ENCODE results near the gene COL4A1.

COL4A1 gene

DNA sequence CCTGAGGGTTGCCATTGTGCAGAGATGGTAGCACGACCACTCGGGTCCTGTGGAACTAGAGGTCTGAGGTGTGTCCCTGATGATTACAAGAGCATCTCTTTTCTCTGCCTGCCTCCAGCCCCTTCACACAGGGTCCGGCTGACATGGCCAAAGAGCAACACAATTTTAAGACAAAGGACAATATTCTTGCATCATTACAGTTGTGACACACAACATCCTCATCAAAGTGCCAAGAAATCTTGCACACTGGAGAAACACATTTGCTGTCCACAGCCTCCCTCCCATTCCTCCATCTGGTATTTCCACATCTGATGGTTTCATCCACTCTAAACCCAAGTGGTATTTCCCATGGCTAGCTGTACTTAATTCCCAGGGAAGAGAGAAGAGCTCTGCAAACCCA, 12.8 kb downstream of the COL4A1 start:
- DNase-seq (ENCODE audit: low read depth in 1 of 2, low spot score in 1 of 2): no peak

DNA sequence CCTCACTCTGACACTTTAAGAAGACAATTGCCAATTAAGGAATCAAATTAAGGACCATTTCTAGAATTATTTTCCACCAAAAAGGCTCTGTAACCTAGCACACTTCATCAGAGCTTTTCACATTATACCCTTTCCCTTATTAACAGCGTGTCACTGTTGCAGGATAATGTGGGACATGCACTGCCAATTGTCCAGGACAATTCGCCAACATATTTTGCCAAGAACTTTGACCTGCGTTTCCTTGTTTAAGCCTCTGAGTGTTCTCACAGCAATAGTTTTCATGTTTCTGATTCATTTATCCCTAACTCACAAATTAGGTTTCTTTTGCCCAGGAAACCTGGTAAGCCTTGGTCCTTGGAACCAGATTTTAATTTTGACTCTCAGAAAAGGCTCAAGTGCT, 13.3 kb downstream of the COL4A1 start:
- DNase-seq (ENCODE audit: low read depth in 1 of 2, low spot score in 1 of 2): no peak

DNA sequence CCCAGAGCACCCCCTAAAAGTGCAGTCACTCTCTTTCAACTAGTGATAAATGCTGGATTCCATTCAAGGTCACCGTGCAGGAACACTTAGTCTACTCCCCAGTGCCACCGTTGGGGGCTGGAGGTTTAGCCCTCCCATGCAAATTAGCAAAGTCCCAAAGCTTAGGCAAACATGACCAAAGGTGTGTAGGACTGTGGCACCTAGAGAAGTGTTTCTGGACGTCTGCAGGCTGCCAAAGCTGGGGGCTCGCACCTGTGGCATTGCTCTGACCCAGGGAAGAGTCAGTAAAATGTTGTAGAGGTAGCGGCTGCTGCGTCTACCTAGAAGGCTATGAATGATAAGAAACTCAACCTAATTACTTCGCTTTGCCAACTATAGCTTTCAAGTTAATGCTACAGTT, 13.9 kb downstream of the COL4A1 start:
- DNase-seq (ENCODE audit: low read depth in 1 of 2, low spot score in 1 of 2): no peak

GRCh38 chr13:110291286-110291685, 15.7 kb downstream of the COL4A1 start:
- DNase-seq (ENCODE audit: low read depth in 1 of 2, low spot score in 1 of 2): no peak

- no peak for DNase-seq (ENCODE audit: low read depth in 1 of 2, low spot score in 1 of 2)
Observed at GRCh38 chr13:110290826-110291225, 16.1 kb downstream of the COL4A1 start.

DNA sequence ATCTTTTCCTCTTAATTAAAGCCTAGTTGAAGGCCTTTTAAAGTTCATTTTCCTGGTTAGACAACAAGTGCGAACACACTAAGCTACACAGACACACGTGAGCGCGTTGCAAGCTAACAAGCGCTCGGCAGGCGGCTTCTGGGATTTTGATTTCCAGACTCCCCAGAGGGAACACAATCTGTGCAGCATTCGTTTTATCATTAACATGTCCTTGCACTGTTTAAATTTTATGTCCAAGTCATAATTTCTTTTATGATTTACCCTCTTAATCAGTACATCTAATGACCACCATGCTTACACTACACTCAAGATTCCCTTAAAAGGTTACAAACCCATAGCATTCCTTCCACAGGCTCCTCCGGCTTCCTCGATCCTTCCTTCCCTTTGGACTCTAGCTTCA, 16.8 kb downstream of the COL4A1 start:
- DNase-seq (ENCODE audit: low read depth in 1 of 2, low spot score in 1 of 2): no peak

DNA sequence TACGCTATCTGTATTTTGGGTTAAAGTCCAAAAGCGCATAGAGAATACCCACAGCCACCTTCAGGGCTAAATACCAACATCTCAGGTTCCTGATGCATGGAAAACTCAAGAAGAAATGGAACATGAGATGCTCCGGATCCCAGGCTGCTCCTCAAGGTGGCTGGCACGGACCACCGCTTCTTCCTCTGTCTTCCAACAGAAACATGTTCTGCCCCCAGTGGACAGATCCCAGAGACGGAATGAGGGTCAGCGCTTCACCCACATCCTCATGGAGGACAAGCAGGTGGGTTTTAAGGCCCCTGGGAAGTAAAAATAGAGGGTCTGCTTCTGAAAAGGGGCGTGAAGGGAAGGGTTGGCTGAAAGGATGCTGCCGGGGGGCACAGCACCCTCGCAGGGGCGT, 17.3 kb downstream of the COL4A1 start:
- no peak for DNase-seq (ENCODE audit: low read depth in 1 of 2, low spot score in 1 of 2)

- DNase-seq (ENCODE audit: low read depth in 1 of 2, low spot score in 1 of 2): no peak
Observed at GRCh38 chr13:110289174-110289573, 17.8 kb downstream of the COL4A1 start.

DNA sequence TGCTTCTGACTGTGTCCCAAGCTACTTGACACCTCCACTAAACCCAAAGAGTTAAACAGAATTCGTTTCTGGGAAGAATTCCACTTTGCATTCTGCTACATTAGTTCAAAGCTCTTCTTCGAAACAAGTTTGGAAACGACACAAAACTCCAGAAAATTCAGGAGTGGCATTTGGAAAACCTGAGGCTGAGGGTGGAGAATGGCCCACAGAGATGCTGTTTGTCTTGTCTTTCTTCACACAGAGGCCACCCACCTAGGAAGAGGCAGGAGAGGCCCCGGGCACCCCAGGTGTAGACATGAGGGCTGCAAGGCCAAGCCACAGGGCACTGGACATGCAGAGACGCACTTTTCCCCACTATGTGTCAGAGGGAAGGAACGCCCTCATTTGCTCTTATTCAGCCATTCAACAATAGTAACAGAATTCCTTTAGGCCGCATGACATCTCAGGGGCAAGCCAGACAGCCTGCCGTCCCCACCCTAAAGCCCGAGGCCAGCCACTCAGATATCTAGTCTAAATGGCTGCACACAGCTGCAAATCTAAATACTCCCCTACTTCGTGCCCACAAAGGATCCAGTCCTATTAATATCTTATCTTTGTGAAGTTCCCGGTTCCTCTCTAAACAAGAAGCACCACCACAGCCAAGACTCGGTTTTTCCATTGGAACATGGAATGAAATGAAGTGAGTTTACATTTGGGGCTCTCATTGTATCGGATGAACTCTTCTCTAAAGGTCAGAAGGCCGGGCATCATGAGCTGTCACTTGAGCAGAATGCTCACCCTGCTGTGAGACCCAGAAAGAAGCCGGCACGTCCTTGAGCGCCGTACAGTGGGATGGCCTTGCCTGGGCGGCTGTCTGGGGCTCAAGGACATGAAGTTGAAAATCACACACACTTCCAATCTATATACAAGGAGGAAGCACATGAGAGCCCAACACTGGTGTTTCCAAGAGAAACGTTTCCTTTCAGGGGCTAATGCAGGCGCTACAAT, 19.8 kb downstream of the COL4A1 start:
- no peak for DNase-seq (ENCODE audit: low read depth in 1 of 2, low spot score in 1 of 2)

DNA sequence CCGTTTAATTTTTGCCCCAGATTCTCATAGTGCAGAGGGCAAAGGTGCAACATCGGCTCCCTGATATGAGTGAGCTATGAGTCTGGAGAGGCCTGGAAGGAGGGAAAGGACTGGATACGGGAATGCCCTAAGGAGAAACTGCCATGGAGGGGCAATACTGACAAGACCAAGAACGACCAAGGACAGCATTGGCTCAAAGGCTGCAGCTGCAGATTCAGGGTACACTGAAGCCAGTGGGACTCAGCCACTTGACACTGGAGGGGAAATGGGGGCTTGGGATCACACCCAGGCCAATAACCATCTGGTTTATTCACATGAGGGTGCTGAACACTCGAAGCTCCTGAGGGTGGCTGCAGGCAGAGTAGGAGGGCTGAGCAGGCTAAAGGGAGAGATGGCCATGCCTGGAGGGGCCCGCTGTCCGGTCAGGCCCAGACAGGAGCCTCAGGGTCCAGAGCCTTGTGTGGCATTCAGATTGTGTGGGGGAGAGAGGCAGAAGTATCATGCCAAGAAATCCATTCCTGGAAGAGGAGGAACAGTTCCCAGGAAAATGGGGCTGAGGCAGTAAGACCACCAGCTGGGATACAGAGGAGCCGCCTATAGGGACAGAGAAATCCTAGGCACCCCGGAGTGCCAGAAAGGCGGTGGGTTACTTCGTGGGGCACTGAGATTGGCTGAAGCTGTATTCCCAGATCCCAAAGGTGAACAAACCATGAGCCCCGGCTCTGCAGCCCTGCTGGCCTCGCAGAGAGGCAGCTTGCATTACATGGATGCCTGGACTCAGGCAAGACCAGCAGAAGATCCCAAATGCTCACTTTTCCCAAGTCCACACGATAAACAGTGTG, 20.7 kb downstream of the COL4A1 start:
- no peak for DNase-seq (ENCODE audit: low read depth in 1 of 2, low spot score in 1 of 2)

- DNase-seq (ENCODE audit: low read depth in 1 of 2, low spot score in 1 of 2): no peak
Observed at GRCh38 chr13:110284779-110285484, 22.0 kb downstream of the COL4A1 start.

DNA sequence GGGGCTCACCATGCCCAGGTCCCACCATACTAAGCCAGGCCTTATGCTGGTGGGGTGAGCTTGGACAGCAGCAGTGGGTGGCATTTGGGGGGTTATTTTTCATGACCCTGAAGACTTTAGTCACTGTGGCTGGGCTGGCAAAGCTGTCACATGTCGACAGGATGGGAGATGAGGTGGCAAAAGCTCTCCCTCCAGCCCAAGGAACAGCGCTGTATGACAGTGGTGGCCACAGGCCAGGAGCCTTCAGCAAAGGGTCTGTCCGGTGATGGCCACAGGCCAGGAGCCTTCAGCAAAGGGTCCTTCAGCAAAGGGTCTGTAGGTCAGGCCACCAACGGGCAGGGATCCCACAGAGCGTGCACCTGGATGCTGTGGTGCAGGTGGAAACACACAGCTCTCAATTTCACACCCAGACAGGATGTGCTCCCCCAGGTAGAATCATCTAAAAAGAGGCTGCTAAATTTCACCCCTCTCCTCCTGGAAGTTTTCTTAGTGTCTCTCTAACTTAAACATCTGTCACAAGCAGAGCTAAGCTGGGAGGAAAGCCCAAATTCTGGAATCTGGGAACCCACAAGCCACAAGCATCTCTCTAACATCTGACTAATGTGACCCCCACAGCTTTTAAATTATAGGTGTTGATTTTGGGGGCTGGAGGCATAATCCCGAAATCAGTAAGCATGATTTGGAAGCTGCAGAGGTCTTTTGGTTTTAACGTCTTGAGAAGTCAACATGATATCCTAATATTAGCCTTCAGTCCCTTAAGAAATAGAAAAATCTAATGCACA, 23.0 kb downstream of the COL4A1 start:
- DNase-seq (ENCODE audit: low read depth in 1 of 2, low spot score in 1 of 2): no peak

- no peak for DNase-seq (ENCODE audit: low read depth in 1 of 2, low spot score in 1 of 2)
Observed at GRCh38 chr13:110282316-110282841, 24.6 kb downstream of the COL4A1 start.

DNA sequence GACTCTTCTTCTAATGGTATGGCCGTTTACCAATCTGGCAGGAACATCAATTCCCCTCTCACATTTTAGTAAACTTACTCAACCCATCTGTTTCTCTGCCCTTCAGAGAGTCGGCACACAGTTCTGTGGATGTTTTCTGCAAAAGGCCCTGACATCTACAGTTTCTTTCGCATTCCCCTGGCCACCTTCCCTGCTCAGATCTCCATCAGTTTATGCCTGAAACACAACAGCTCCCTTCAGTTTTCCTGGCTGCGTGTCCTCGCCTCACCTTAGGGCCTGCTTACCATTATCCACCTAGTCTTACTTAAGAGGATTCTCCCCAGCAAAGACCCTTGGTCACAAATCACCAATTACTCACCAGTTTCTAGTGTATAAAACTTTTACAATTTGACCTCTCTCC, 25.2 kb downstream of the COL4A1 start:
- no peak for DNase-seq (ENCODE audit: low read depth in 1 of 2, low spot score in 1 of 2)

- no peak for DNase-seq (ENCODE audit: low read depth in 1 of 2, low spot score in 1 of 2)
Observed at GRCh38 chr13:110280985-110281688, 25.8 kb downstream of the COL4A1 start.

DNA sequence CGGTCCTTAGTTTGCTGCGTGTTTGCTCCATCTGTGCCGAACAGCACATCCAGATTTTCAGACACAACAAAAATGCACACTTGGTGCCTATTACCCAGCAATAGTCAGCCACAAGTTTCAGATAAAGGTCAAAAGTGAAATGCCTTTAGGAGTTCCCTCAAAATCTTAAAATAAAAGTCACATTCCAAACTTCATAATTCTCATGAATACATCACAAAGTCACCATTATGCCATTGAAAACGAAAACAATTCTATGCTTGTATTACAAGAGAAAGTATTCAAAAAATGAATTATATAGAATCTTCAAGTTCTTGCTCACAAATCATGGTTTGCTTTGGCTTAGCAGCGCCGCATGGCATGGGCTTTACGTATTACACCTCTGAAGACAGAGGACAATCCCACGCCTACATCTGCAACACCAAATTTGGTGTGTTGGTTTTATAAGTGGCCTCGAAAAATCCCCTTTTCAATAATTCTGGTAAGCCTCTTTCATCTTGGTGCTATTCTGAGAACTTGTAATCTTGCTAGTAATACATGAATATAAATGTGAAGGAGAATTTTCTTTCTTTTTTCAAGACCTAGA, 26.6 kb downstream of the COL4A1 start:
- DNase-seq (ENCODE audit: low read depth in 1 of 2, low spot score in 1 of 2): no peak

- DNase-seq (ENCODE audit: low read depth in 1 of 2, low spot score in 1 of 2): no peak
Observed at GRCh38 chr13:110279684-110280083, 27.3 kb downstream of the COL4A1 start.

GRCh38 chr13:110278859-110279258, 28.1 kb downstream of the COL4A1 start:
- DNase-seq (ENCODE audit: low read depth in 1 of 2, low spot score in 1 of 2): no peak

GRCh38 chr13:110277357-110277975, 29.5 kb downstream of the COL4A1 start:
- DNase-seq (ENCODE audit: low read depth in 1 of 2, low spot score in 1 of 2): no peak

Data from activated T-helper 1 cell treated with anti-CD3 and anti-CD28 coated beads, Interleukin-2, amount 50 U/mL, for 16 hours (primary cell).